HEK293 (cell line): ENCODE data around the gene DHCR7.
A peak's percentile ranks its signal among the peaks of the same experiment; 100 is the strongest.

Experiments
- CTCF ChIA-PET: fragments of 350-600 bp; formaldehyde crosslinking; extraction: SDS; loops from one replicate; lab custom pipeline; 2021; ENCODE audit warnings: antibody characterized with exemption; lab: Yijun Ruan, JAX
- POLR2A ChIA-PET: fragments of 300-600 bp; formaldehyde crosslinking; extraction: SDS; loops from one replicate; lab custom pipeline; 2020; ENCODE audit warnings: antibody characterized with exemption, inconsistent platforms; lab: Yijun Ruan, JAX
- H3K27ac ChIP-seq: fragments of 200-500 bp; sonication (Bioruptor generic); 2 replicates; pipeline ENCODE4 v1.5.1; 2014; ENCODE audit warnings: low read depth, low read length, control low read depth, inconsistent platforms; ENCODE audit errors: extremely low read depth
- H3K36me3 ChIP-seq, 2 experiments: fragments of 200-500 bp in 1 of 2; sonication (Bioruptor generic) in 1 of 2; 1 replicate in 1 of 2; 2 replicates in 1 of 2; pipeline ENCODE4 v1.5.1; 2014 to 2017; ENCODE audit warnings: inconsistent platforms in 2 of 2, low read length in 2 of 2; ENCODE audit not compliant: control insufficient read depth in 2 of 2, insufficient read depth in 1 of 2
- H3K4me1 ChIP-seq: fragments of 200-500 bp; sonication (Bioruptor generic); 2 replicates; pipeline ENCODE4 v1.5.1; 2014; ENCODE audit warnings: mild to moderate bottlenecking, low read length, inconsistent platforms; ENCODE audit not compliant: control insufficient read depth, insufficient read depth
- H3K4me3 ChIP-seq: 2 replicates; pipeline ENCODE4 v1.5.1; 2011; ENCODE audit warnings: low read depth, mild to moderate bottlenecking, control low read depth, low read length, moderate library complexity
- H3K9me3 ChIP-seq: fragments of 200-500 bp; sonication (Bioruptor generic); 2 replicates; pipeline ENCODE4 v1.5.1; 2014; ENCODE audit warnings: low read depth, low read length, inconsistent platforms; ENCODE audit not compliant: control insufficient read depth, insufficient read depth
- EGR2 ChIP-seq: fragments of 450-650 bp; formaldehyde crosslinking; IDR thresholded peaks from 2 replicates; pipeline ENCODE4 v1.5.1; 2016; ENCODE audit warnings: low read depth, missing biosample characterization, missing genetic modification characterization
- GLI4 ChIP-seq: fragments of 450-650 bp; formaldehyde crosslinking; IDR thresholded peaks from 2 replicates; pipeline ENCODE4 v1.5.1; 2016; ENCODE audit warnings: missing biosample characterization, missing genetic modification characterization
- HOXA7 ChIP-seq: sonication (generic); formaldehyde crosslinking; IDR thresholded peaks from 2 replicates; pipeline ENCODE4 v1.8.1; 2022; ENCODE audit warnings: missing genetic modification reagents, borderline replicate concordance
- KLF9 ChIP-seq: fragments of 450-650 bp; formaldehyde crosslinking; IDR thresholded peaks from 2 replicates; pipeline ENCODE4 v1.5.1; 2016; ENCODE audit warnings: missing biosample characterization, missing genetic modification characterization, low read depth
- OSR2 ChIP-seq: fragments of 450-650 bp; formaldehyde crosslinking; IDR thresholded peaks from 2 replicates; pipeline ENCODE4 v1.5.1; 2016; ENCODE audit warnings: missing biosample characterization, missing genetic modification characterization
- RBAK ChIP-seq: fragments of 450-650 bp; formaldehyde crosslinking; IDR thresholded peaks from 2 replicates; pipeline ENCODE4 v1.5.1; 2016; ENCODE audit warnings: missing biosample characterization, missing genetic modification characterization
- SALL2 ChIP-seq: fragments of 450-650 bp; formaldehyde crosslinking; IDR thresholded peaks from 2 replicates; pipeline ENCODE4 v1.5.0; 2017; ENCODE audit warnings: missing biosample characterization, mild to moderate bottlenecking, missing genetic modification characterization, borderline replicate concordance
- SP7 ChIP-seq: fragments of 450-650 bp; formaldehyde crosslinking; IDR thresholded peaks from 2 replicates; pipeline ENCODE4 v1.5.1; 2016; ENCODE audit warnings: missing biosample characterization, missing genetic modification characterization
- YY1 ChIP-seq: fragments of 450-650 bp; formaldehyde crosslinking; IDR thresholded peaks from 2 replicates; pipeline ENCODE4 v1.5.1; 2018; ENCODE audit warnings: missing biosample characterization, missing genetic modification characterization
- ZFHX2 ChIP-seq: fragments of 450-650 bp; formaldehyde crosslinking; conservative IDR thresholded peaks from 2 replicates; pipeline ENCODE4 v1.5.1; 2016; ENCODE audit warnings: missing biosample characterization, missing genetic modification characterization
- ZNF10 ChIP-seq: fragments of 450-650 bp; formaldehyde crosslinking; IDR thresholded peaks from 2 replicates; pipeline ENCODE4 v1.5.1; 2017; ENCODE audit warnings: missing biosample characterization, missing genetic modification characterization
- ZNF157 ChIP-seq: fragments of 450-650 bp; formaldehyde crosslinking; IDR thresholded peaks from 2 replicates; pipeline ENCODE4 v1.5.1; 2016; ENCODE audit warnings: missing biosample characterization, missing genetic modification characterization
- ZNF2 ChIP-seq: fragments of 450-650 bp; formaldehyde crosslinking; IDR thresholded peaks from 2 replicates; pipeline ENCODE4 v1.5.1; 2016; ENCODE audit warnings: missing biosample characterization, missing genetic modification characterization
- ZNF214 ChIP-seq: fragments of 450-650 bp; formaldehyde crosslinking; IDR thresholded peaks from 2 replicates; pipeline ENCODE4 v1.5.1; 2017; ENCODE audit warnings: missing biosample characterization, mild to moderate bottlenecking, missing genetic modification characterization, borderline replicate concordance
- ZNF341 ChIP-seq: fragments of 450-650 bp; formaldehyde crosslinking; IDR thresholded peaks from 2 replicates; pipeline ENCODE4; 2016; ENCODE audit warnings: low read depth, missing biosample characterization, missing genetic modification characterization
- ZNF394 ChIP-seq: fragments of 450-650 bp; formaldehyde crosslinking; IDR thresholded peaks from 2 replicates; pipeline ENCODE4 v1.5.1; 2016; ENCODE audit warnings: missing biosample characterization, missing genetic modification characterization, mild to moderate bottlenecking, moderate library complexity, borderline replicate concordance
- ZNF473 ChIP-seq: fragments of 450-650 bp; formaldehyde crosslinking; IDR thresholded peaks from 2 replicates; pipeline ENCODE4 v1.5.1; 2017; ENCODE audit warnings: missing biosample characterization, missing genetic modification characterization
- ZNF48 ChIP-seq: fragments of 450-650 bp; formaldehyde crosslinking; IDR thresholded peaks from 2 replicates; pipeline ENCODE4 v1.5.1; 2016; ENCODE audit warnings: missing biosample characterization, missing genetic modification characterization
- ZNF560 ChIP-seq: fragments of 450-650 bp; formaldehyde crosslinking; IDR thresholded peaks from 2 replicates; pipeline ENCODE4 v1.5.1; 2017; ENCODE audit warnings: missing biosample characterization, missing genetic modification characterization, borderline replicate concordance
- ZNF585B ChIP-seq: fragments of 450-650 bp; formaldehyde crosslinking; IDR thresholded peaks from 2 replicates; pipeline ENCODE4 v1.5.1; 2016; ENCODE audit warnings: missing biosample characterization, missing genetic modification characterization
- ZNF596 ChIP-seq: fragments of 450-650 bp; IDR thresholded peaks from 2 replicates; pipeline ENCODE4 v1.5.0; 2018; ENCODE audit warnings: missing biosample characterization, mild to moderate bottlenecking, missing genetic modification characterization, moderate library complexity
- ZNF629 ChIP-seq: fragments of 450-650 bp; formaldehyde crosslinking; IDR thresholded peaks from 2 replicates; pipeline ENCODE4 v1.5.1; 2017; ENCODE audit warnings: missing biosample characterization, missing genetic modification characterization
- ZNF670 ChIP-seq: fragments of 450-650 bp; formaldehyde crosslinking; IDR thresholded peaks from 2 replicates; pipeline ENCODE4 v1.5.1; 2016; ENCODE audit warnings: missing biosample characterization, missing genetic modification characterization, low read depth
- ZNF830 ChIP-seq: fragments of 450-650 bp; IDR thresholded peaks from 2 replicates; pipeline ENCODE4 v1.5.0; 2018; ENCODE audit warnings: missing biosample characterization, missing genetic modification characterization, low read depth, mild to moderate bottlenecking, moderate library complexity
- TF ChIP-seq, protein P1 (sequence below): fragments of 450-650 bp; formaldehyde crosslinking; IDR thresholded peaks from 2 replicates; pipeline ENCODE4 v1.5.1; 2016; ENCODE audit warnings: missing biosample characterization, missing genetic modification characterization
- TF ChIP-seq, protein P2 (sequence below): fragments of 450-650 bp; formaldehyde crosslinking; IDR thresholded peaks from 2 replicates; pipeline ENCODE4 v1.5.1; 2016; ENCODE audit warnings: missing biosample characterization, missing genetic modification characterization
- TF ChIP-seq, protein P3 (sequence below): fragments of 450-650 bp; formaldehyde crosslinking; IDR thresholded peaks from 2 replicates; pipeline ENCODE4 v1.5.1; 2017; ENCODE audit warnings: missing biosample characterization, missing genetic modification characterization

DHCR7 gene

DNA sequence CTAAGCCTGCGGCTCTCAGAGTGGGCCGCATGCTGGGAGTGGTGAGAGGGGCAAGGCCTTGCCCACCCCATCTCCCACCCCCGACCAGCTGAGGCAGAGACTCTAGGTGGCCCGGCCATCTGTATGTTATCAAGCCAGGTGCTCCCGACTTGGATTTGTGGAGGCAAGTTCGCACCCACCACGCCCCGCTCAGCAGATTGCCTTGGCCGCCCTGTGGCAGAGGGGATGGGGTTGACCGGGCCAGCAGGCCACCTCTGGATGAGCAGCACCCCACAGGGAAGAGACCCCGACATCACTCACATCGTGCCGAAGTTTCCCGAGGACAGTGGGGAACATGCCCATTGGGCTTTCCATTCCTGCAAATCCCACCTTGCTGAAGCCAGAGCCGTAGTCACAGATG lies 40.8 kb downstream of the DHCR7 start:
- no peak overlapping the region for H3K4me3 ChIP-seq
- ChIA-PET CTCF (interaction anchor here (1.3 kb wide), 1 partner anchor 13 kb away, joined by 3 read pairs; no protein-coding TSS in a partner anchor), POLR2A (no interaction called here)
- no peak overlapping the region for H3K27ac ChIP-seq
- no peaks in the 10 kb centered on the region for H3K9me3 ChIP-seq
- no peaks in the 10 kb centered on the region for H3K4me1 ChIP-seq
- TF ChIP-seq ZNF157 (tag by site-specific recombination), result no peak
- no peak for TF ChIP-seq GLI4 (tag by site-specific recombination)
- TF ChIP-seq ZNF394 (tag by site-specific recombination), result no peak
- TF ChIP-seq, protein P1, sequence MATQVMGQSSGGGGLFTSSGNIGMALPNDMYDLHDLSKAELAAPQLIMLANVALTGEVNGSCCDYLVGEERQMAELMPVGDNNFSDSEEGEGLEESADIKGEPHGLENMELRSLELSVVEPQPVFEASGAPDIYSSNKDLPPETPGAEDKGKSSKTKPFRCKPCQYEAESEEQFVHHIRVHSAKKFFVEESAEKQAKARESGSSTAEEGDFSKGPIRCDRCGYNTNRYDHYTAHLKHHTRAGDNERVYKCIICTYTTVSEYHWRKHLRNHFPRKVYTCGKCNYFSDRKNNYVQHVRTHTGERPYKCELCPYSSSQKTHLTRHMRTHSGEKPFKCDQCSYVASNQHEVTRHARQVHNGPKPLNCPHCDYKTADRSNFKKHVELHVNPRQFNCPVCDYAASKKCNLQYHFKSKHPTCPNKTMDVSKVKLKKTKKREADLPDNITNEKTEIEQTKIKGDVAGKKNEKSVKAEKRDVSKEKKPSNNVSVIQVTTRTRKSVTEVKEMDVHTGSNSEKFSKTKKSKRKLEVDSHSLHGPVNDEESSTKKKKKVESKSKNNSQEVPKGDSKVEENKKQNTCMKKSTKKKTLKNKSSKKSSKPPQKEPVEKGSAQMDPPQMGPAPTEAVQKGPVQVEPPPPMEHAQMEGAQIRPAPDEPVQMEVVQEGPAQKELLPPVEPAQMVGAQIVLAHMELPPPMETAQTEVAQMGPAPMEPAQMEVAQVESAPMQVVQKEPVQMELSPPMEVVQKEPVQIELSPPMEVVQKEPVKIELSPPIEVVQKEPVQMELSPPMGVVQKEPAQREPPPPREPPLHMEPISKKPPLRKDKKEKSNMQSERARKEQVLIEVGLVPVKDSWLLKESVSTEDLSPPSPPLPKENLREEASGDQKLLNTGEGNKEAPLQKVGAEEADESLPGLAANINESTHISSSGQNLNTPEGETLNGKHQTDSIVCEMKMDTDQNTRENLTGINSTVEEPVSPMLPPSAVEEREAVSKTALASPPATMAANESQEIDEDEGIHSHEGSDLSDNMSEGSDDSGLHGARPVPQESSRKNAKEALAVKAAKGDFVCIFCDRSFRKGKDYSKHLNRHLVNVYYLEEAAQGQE (tag by site-specific recombination), result no peak
- no peaks in the 10 kb centered on the region for H3K36me3 ChIP-seq

DNA sequence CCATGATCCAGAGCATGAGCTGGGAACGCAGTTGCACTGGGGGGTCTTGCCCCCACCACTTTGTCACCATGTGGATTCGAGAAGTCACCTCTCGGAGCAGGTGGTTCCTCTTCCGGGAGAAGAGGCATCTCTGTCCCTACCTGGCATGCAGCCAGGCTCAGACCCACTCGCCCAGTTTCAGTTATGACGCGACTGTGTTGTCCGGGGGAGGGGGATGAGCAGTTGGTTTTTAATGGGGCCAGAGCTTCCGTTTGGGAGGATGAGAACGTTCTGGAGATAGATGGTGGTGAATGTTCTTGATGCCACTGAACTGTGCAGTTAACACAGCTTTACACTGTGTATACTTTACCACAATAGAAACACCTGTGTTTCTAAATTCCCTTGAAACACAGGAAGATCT lies 41.5 kb downstream of the DHCR7 start:
- ChIA-PET CTCF (no interaction called here), POLR2A (no interaction called here)
- Histone ChIP-seq H3K9me3 (no peaks in the 10 kb centered on the region), H3K4me1 (no peaks in the 10 kb centered on the region), H3K36me3 (no peaks in the 10 kb centered on the region), H3K4me3 (no peak overlapping the region), H3K27ac (no peak overlapping the region)
- TF ChIP-seq ZNF2 (tag by site-specific recombination) (no peak), ZNF214 (tag by site-specific recombination) (no peak), RBAK (tag by site-specific recombination) (no peak), ZNF48 (no peak), ZNF670 (tag by site-specific recombination) (no peak), ZNF473 (tag by site-specific recombination) (no peak), OSR2 (tag by site-specific recombination) (no peak), ZNF596 (tag by site-specific recombination) (no peak), ZNF560 (tag by site-specific recombination) (no peak)
- TF ChIP-seq, protein P2, sequence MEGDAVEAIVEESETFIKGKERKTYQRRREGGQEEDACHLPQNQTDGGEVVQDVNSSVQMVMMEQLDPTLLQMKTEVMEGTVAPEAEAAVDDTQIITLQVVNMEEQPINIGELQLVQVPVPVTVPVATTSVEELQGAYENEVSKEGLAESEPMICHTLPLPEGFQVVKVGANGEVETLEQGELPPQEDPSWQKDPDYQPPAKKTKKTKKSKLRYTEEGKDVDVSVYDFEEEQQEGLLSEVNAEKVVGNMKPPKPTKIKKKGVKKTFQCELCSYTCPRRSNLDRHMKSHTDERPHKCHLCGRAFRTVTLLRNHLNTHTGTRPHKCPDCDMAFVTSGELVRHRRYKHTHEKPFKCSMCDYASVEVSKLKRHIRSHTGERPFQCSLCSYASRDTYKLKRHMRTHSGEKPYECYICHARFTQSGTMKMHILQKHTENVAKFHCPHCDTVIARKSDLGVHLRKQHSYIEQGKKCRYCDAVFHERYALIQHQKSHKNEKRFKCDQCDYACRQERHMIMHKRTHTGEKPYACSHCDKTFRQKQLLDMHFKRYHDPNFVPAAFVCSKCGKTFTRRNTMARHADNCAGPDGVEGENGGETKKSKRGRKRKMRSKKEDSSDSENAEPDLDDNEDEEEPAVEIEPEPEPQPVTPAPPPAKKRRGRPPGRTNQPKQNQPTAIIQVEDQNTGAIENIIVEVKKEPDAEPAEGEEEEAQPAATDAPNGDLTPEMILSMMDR (tag by site-specific recombination), result no peak

DNA sequence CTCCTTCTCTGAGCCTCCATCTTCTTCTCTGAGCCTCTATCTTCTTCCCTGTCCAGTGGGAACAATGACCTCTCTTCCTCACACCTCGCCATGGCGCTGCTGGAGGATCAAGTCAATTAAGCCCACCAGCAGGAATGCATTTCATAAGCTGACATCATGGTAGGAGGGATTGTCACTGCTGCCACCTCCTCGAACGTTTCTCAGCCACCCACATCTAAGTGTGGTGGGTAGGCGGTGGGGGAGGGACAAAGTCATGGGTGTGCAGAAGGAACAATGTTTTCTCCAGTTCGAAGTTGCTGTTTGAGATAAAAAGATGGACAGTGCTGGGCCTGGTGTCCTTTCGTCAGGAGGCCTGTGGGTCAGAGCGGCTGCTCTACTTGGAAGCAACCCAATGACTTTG lies 44.0 kb downstream of the DHCR7 start:
- ChIA-PET CTCF (interaction anchor here (0.7 kb wide), 1 partner anchor 22 kb away, joined by 4 read pairs; no protein-coding TSS in a partner anchor), POLR2A (no interaction called here)
- Histone ChIP-seq H3K4me1 (no peaks in the 10 kb centered on the region), H3K4me3 (no peak overlapping the region), H3K9me3 (no peaks in the 10 kb centered on the region), H3K36me3 (no peaks in the 10 kb centered on the region), H3K27ac (no peak overlapping the region)
- TF ChIP-seq SALL2, result no peak
- no peak for TF ChIP-seq SP7
- no peak for TF ChIP-seq ZNF585B (tag by site-specific recombination)
- no peak for TF ChIP-seq YY1 (tag by site-specific recombination)
- no peak for TF ChIP-seq ZNF629
- TF ChIP-seq ZNF473 (tag by site-specific recombination), result no peak
- no peak for TF ChIP-seq KLF9
- peak; percentile 71; the same call in 1 of the 2 replicates for TF ChIP-seq EGR2
- peak; percentile 63 for TF ChIP-seq ZFHX2 (tag by site-specific recombination)
- TF ChIP-seq HOXA7 (CRISPR knock-in tag), result no peak
- TF ChIP-seq, protein P3, sequence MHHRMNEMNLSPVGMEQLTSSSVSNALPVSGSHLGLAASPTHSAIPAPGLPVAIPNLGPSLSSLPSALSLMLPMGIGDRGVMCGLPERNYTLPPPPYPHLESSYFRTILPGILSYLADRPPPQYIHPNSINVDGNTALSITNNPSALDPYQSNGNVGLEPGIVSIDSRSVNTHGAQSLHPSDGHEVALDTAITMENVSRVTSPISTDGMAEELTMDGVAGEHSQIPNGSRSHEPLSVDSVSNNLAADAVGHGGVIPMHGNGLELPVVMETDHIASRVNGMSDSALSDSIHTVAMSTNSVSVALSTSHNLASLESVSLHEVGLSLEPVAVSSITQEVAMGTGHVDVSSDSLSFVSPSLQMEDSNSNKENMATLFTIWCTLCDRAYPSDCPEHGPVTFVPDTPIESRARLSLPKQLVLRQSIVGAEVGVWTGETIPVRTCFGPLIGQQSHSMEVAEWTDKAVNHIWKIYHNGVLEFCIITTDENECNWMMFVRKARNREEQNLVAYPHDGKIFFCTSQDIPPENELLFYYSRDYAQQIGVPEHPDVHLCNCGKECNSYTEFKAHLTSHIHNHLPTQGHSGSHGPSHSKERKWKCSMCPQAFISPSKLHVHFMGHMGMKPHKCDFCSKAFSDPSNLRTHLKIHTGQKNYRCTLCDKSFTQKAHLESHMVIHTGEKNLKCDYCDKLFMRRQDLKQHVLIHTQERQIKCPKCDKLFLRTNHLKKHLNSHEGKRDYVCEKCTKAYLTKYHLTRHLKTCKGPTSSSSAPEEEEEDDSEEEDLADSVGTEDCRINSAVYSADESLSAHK (tag by site-specific recombination), result no peak
- TF ChIP-seq ZNF830 (tag by site-specific recombination), result no peak
- no peak for TF ChIP-seq ZNF10 (tag by site-specific recombination)
- TF ChIP-seq ZNF341, result no peak
